Pulmonary artery endothelial cell (primary cell): ENCODE results near the gene SLIT3. TPM values are rescaled to one million over a fixed set of nuclear protein-coding genes. Genes with fewer than 3 reads are reported as not detected.

Source experiments
- DNase-seq: peaks from one replicate; pipeline ENCODE4 v3.0.0-alpha.2; 2011; ENCODE audit warnings: low read depth, low spot score
- total RNA-seq: library from RNA; depleted of rRNA; stranded (reverse); fragments of >200 nt; gene quantifications from 2 replicates; pipeline ENCODE4 v1.2.3, GENCODE V29; 2014

Gene SLIT3
- total RNA-seq, 1 donor from 2014 or later: 0.99 TPM

DNA sequence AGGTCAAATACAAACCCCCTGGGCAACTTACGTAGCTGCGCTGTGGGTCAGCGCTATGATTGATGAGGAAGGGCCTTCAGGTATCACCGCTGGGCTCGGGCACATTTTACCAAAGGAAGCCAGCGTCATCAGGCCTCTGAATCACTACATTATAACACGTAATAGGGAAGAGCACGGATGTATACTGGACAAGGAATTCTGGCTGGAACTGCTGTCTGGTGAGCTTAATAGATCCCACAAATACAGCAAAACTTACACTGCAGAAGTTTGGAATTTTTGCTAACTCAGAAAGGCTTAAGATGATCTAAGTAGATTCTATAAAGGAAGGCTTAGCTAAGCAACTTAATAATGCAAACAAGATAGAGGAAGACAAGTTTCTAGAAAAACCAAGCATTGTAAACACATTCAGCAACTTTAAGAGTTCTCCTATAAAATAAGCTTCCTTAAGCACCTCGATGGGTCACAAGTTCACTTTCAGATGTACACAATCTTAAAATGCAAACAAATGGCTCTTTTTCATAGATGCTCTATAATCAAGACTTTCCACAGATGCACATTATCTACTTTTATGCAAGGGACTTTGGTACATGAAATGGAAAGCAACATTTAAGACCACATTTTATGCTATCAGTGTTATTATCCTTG, 361.7 kb downstream of the SLIT3 start:
- DNase-seq: no peak

DNA sequence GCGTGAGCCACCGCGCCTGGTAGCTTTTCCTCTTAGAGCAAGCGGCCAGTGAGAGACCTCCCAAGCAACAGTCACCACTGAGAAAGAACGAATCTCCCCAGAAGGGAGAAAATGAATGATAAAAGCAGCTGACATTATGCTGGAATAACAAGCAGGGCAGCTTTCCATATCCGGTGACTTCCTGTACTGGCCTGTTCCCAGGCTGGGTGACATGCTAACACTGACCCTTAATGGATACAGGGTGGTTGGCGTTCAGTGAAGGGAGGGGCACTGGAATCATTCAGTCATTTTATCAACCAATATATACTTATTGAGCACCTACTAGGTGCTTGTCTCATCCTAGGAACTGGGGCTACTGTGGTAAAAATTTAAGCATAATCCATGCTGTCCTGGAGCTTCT, 364.4 kb downstream of the SLIT3 start:
- no peak for DNase-seq

DNA sequence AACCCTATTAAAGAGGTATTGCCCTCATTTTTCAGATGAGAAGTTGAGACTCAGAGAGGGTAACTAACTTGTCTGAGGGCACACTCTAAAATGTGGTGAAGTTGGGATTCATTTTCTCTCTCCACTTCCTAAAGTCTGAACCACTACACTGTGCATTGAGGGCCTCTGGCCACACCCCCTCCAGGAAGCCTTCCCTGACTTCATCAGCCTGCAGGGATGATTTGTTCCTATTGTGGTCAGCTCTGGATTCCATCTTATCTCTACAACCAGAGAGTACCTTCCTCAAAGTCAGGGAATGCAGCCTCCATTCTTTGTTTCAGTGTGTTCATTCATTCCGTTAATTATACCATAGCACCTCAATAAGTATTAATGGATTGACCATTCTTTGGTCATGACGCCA, 365.8 kb downstream of the SLIT3 start:
- DNase-seq: no peak

DNA sequence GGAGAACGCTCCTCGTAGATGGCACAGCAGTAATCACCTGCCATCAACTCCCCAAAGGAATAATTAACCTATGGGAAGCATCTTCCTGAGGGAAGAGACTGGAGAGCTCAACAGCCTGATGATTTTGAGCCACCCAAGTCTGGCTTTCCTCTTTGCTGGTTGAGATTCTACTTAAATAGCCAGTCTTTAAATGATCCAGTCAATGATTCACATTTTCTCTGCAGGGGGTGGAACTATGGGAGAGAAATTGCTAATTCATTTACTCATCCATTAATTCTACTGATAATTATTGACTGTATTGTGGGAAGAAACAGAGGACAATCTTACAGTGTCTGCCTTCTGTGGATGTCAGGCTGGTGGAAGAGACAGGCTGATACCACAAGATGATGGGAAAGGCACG, 366.8 kb downstream of the SLIT3 start:
- DNase-seq: no peak

DNA sequence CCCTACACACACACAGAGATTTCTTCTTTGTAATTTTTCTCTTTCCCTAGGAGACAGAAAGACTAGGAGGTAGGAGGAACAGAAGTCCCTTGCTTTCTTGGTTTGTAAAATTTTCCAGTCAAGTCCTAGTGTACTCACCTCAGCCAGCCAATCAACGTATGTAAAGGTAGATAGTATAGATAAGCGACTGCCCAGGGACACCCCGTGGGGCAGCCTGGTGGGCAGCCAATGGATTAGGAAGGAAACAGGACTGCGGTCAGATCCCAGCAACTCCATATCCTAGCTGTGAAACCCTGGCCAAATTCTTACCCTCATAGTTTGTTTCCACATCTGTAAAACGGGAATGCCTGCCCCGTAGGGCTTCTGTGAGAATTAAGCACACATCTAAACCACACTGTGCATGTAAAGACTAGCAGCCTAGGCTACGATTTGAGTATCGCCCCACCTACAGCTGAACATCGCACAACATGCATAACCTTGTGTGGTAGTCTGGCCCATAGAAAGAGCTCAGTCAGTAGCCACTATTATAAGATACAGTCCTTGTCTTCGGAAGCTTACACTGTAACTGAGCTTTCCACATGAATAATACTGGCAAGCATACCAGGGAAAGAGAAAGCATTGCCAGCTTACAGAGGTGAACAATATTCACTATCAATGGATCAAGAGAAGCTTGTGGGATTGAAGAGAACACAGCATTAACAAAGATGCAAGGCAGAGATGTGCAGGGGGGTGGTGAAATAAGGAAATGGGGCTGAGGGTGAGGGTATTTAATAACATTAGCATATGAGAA, 368.3 kb downstream of the SLIT3 start:
- DNase-seq: no peak

DNA sequence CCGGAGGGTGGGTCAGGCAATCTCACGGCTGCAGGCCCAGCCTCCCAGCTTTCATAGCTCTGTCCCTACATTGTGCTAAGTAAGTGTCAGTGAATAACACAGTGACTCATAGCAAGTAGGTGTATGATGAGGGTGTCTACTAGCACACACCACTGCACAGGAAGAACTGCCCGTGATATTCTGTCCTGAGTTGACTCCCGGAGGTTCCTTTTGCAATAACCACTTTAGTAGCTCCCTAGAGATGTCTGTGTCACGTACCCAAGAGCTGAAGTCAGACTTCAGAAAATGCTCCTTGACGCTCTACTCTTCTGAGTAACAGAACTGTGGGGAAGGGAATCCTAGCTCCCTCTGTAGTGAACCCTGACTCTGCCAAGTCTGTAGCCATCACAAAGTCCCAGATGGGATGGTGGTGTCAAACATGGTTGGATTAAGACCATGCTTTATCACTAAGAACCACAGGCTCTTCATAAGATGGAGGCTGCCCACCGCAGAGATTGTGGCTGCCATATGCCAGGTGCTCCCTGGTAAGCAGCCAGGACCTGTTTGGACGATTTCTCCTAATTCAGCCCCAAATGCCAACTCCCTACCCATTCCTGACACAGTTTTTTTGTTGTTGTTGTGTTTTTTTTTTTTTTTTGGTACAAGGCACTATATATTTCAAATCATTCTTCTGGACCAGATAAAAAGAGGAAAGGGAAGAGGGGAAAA, 369.1 kb downstream of the SLIT3 start:
- DNase-seq: no peak

- DNase-seq: no peak
Observed at GRCh38 chr5:168929656-168930055, 371.3 kb downstream of the SLIT3 start.

GRCh38 chr5:168925160-168925559, 375.8 kb downstream of the SLIT3 start:
- DNase-seq: no peak

DNA sequence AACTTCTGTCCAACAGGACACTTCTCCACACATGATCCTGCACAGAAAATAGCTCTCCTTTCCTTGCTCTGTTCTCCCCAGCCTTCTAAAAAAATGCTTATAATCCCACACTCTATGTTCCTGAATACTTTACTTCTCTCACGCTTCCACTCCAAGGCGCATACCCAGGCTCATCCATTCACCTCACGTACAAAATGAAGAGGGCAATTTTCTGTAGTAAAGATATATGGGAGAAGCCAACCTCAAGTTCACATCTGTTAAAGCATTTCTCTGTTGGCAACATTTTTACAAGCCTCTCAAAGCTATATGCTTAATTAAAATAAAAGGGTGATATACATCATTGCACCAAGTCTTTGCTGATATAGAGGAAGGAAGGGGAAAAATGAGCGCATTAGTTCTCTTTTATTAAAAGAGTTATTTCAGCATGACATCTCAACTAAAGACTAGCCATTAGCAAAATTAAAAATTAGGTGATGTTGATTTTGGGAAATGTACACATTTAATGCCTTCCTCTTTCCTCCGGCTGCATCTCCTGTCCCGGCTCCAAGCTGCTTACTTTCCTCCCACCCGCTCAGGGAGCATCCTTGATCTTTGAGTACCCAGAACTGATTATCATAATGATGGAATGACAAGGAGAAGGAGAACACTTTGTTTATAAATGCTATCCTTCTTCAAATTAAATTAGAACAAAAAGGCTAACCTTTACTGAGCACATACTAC, 379.6 kb downstream of the SLIT3 start:
- no peak for DNase-seq

DNA sequence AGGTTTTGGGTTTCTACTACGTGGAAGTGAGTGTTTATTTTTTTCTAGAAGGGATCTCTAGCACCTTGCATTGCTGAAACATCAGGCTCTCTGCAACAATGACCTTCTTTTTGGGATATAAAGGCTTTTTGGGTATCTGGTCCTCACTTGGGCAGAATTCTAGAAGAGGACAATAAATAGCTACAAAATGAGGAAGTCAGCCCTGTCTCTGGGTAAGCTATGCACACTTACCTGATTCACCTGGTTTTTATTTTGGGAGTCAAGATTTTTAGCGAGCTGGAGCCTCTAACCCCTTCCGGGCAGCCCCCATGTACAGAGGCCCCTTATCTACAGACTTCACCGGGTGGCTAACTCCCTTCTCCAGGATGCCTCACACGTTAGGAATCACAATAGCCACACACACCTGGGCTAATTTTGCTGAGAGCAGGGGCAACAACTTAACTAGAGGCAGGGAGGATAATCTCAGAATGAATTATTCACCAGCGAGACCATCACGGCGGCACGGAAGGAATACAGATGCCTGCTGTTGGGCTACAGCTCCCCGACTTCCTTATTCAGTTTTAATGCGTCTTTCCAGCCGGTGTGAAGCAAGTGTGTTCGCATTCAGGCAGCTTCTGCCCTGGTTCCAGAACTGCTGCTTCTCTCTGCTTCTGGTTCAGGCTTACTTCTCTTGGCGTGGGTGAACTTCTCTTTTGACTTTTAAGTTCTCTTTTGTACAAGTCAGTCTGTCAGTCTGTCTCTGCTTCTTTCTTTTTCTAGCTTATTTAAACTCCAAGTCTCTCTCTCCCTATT, 380.7 kb downstream of the SLIT3 start:
- no peak for DNase-seq

GRCh38 chr5:168917947-168918600, 382.9 kb downstream of the SLIT3 start:
- no peak for DNase-seq

GRCh38 chr5:168916852-168917251, 384.1 kb downstream of the SLIT3 start:
- no peak for DNase-seq

GRCh38 chr5:168916266-168916665, 384.7 kb downstream of the SLIT3 start:
- no peak for DNase-seq

- DNase-seq: no peak
Observed at GRCh38 chr5:168914491-168914890, 386.4 kb downstream of the SLIT3 start.

DNA sequence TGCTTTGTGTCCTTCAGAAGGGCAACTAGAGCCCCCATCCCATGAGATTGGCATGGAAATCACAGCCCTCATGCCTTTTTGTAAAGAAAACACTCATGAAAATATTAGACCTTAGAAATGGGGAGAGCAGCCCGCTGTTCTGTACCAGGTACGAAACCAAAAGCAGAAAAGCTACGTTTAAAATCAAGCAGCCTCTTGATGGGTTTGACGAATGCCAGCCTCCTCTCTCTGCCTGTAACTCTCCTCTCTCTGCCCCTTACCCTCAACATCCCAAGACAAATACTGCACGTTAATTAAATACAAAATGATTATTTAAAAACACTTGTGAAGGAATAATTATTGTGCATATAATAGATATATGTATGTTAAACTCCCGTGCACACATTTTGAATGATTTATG, 390.1 kb downstream of the SLIT3 start:
- DNase-seq: no peak

- no peak for DNase-seq
Observed at GRCh38 chr5:168908207-168908606, 392.7 kb downstream of the SLIT3 start.

DNA sequence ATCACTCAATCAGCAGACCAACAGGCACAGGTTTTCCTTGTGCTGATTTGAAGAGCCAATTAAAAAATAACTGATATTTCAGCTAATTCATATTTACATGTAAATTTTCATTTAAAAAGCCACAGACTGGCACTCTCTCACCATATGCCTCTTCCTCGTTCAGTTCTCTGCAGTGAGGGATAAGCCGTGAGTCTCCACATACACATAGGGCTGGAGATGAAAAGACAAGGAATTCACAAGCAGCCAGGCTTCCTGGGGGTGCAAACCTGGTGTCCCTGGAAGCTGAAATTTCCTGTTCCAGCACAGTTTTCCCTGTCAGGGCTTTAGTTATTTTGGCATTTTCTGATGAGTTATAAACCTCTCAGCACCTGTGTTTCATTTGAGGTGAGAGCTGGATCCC, 397.9 kb downstream of the SLIT3 start:
- DNase-seq: no peak

GRCh38 chr5:168899673-168900072, 401.3 kb downstream of the SLIT3 start:
- DNase-seq: no peak

DNA sequence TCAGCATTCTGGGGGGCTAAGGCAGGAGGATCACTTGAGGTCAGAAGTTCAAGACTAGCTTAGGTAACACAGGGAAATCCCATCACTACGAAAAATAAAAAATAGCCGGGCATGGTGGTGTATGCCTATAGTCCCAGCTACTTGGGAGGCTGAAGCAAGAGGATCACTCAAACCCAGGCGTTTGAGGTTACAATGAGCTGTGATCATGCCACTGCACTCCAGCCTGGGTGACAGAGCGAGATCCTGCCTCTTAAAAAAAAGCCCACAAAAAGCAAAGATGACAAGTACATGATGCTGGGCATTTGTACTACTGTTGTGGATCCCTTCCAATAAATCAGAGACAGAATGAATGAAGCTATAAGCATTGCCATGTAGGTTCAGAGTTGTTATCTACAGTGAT, 401.7 kb downstream of the SLIT3 start:
- DNase-seq: no peak

DNA sequence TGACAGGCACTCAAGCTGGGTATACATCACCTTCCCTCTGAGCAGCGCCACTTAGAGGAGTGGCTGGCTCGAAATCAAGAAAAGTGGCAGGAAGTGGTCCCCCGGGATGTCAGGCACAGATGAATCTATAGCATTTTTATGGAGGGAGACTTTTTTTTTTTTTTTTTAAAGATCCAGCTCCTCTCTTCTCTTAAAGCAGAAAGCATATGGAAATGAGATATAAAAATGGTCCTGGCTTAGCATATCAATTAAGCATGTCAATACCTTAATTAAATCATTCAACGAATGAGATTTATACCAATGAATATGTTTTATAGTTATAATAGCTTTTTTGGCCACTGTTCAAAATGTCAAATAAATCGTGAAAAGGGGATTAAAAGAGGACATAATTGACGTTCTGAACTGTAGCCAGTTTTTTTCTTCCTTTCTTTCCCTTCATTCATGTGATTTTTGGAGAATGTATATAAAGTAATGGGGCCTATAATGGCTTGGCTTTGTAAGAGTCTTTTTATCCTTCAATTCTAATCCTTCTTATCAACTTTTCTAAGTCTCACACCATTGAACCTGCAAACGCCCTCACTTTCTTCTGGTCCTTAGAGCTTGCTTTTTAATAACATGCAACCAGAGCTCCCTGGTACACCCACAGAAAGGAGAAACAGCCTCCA, 402.6 kb downstream of the SLIT3 start:
- no peak for DNase-seq
